ENCODE measurements around the gene PTH1R.

PTH1R gene

GRCh38 chr3:46884427-46884826, 6.9 kb downstream of the PTH1R start:
- DNase-seq = no peak

DNA sequence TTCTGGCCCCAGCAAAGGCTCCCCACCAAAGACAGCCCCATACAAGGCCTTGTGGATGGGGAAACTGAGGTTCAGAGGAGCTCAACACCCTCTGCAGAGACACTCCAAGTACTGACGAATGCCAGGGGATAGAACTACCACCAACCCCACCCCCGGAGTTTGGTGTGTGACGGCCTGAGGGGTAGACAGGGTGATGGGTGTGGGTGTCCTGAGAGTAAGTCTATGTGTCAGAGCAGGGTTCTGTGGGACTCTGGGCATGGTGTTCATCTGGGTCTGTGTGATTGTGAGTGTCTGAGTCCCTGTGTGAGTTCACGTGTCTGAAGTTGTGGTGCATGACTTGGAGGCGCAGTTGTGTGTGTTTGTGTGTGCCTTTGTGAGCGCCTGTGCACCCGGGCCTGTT, 7.4 kb downstream of the PTH1R start:
- DNase-seq = no peak

GRCh38 chr3:46885612-46886011, 8.1 kb downstream of the PTH1R start:
- no peak for DNase-seq

- DNase-seq = no peak
Observed at GRCh38 chr3:46887980-46888494, 10.5 kb downstream of the PTH1R start.

DNA sequence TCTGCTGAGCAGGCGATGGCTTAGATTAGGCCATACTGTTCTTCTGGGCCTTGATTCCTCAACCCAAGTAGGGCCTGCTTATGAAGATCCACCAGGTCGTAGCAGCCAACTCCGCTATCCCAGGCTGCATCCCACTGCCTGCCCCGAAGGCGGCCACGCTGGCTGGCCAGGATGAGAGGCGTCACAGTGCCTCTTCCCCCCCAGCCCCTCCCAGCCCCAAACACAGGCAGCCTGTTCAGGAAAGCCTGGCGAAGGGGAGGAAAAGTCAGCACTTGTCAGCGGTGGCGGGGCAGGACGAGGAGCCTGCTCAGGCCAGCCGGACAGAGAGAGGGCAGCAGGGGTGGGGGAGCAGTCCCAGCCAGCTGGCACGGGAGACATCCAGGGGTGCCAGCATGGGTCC, 11.2 kb downstream of the PTH1R start:
- no peak for DNase-seq

- no peak for DNase-seq
Observed at GRCh38 chr3:46889381-46890110, 12.0 kb downstream of the PTH1R start.

DNA sequence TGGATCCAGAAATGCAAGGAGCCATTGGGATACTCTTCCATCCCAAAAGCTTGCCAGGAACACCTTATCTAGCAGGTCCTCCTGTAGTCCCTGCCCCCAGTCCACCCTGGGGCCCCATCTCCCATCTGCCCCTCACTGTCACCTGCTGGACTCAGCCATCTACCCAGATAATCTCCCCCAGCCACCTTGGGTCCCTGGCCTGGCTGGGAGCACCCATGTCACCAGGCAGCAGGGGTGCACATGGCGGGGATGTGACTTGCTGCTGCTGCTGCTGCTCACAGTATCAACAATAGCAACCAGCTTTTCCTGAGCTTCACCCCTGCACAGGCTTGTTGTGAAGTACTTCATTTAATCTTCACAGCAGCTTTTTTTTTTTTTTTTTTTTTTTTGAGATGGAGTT, 12.6 kb downstream of the PTH1R start:
- no peak for DNase-seq

- no peak for DNase-seq
Observed at GRCh38 chr3:46891132-46891531, 13.6 kb downstream of the PTH1R start.

- no peak for DNase-seq
Observed at GRCh38 chr3:46892285-46893145, 15.0 kb downstream of the PTH1R start.

GRCh38 chr3:46893146-46893748, 15.7 kb downstream of the PTH1R start:
- no peak for DNase-seq

GRCh38 chr3:46893763-46894162, 16.2 kb downstream of the PTH1R start:
- no peak for DNase-seq

GRCh38 chr3:46894256-46894655, 16.7 kb downstream of the PTH1R start:
- no peak for DNase-seq

GRCh38 chr3:46895204-46895660, 17.7 kb downstream of the PTH1R start:
- DNase-seq = no peak

- DNase-seq = no peak
Observed at GRCh38 chr3:46895761-46896160, 18.2 kb downstream of the PTH1R start.

DNA sequence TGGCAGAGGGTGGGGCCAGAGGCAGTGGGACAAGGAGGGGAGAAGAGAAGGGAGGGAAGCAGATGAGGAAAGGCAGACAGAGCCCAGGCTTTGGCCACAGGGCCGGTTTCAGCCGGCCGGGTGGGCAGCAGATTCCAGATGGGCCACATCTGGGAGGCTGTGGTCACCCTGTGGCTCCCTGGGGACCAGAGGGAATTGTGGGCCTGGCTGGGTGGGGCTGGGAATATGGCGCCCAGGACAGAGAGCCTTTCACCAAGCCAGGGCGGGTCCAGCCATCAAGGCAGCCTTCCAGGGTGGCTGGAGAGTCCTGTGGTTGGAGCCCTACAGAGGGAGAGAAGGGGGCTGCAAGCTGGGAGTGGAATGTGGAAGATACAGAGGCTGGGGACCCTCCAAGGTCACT, 18.9 kb downstream of the PTH1R start:
- DNase-seq = no peak

DNA sequence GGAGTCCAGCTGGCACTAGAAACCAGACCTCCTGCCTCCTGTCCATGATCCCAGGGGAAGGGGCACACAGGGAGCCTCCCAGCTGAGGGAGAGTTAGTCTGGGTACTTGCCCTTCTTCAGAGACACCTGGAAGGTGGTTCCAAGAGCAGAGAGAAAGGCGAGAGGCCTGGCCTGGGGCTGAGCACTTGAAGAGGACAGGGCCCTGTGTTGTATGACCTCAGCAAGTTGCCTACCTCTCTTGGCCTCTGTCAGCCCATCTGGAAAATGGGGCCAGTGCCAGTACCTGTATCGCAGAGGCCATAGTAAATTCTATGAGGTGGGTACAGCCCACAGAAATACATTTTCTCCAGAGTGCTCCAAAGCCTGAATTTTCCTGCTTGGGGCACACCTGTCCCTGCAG, 19.5 kb downstream of the PTH1R start:
- DNase-seq = no peak

DNA sequence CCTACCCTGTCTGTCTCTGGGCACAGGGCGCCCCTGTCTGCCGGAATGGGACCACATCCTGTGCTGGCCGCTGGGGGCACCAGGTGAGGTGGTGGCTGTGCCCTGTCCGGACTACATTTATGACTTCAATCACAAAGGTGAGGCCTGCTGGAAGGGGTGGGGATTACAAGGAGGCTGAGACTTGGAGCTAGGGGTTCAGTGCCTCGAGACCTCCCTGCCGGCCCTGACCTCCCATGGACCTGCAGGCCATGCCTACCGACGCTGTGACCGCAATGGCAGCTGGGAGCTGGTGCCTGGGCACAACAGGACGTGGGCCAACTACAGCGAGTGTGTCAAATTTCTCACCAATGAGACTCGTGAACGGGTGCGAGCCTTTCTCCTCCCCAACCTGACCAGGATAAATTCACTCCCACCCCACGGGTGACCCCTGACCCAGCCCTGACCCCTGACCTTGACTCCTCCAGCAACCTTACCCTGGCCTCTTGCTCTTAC, 20.4 kb downstream of the PTH1R start:
- no peak for DNase-seq

GRCh38 chr3:46898321-46899150, 21.0 kb downstream of the PTH1R start:
- DNase-seq = no peak

- DNase-seq = no peak
Observed at GRCh38 chr3:46899151-46900006, 21.9 kb downstream of the PTH1R start.

DNA sequence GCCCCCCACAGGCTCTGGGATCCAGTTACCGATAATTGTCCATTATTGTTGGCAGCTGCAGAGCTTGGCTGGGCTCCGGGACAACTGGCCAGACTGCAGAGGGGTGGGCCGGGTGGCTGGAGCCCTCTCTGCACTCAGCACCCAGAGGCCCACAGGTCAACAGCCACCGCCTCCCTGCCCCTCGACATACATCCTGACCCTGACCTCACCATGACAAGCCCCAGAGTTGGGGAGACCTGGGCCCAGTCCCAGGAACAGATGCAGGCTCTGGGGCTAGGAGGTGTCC, 22.4 kb downstream of the PTH1R start:
- DNase-seq = no peak

- no peak for DNase-seq
Observed at GRCh38 chr3:46900356-46900755, 22.8 kb downstream of the PTH1R start.

- DNase-seq = no peak
Observed at GRCh38 chr3:46901061-46901460, 23.5 kb downstream of the PTH1R start.
